ENCODE measurements around the gene RAB1A. TPM values are rescaled to one million over a fixed set of nuclear protein-coding genes. Genes with fewer than 3 reads are reported as not detected.
"Not testable (repeated sequence)": the region's sequence is repeated elsewhere in the genome, so short reads cannot be mapped to it uniquely, and the experiment has no call there.

The RAB1A gene
- total RNA-seq, 1 experiment from 2014 or later = 165 TPM

GRCh38 chr2:65158557-65158956, 28.7 kb upstream of the RAB1A start:
- no peaks in the 10 kb centered on the region for H3K27me3 ChIP-seq (ENCODE audit: insufficient read depth, low read depth)
- no peak overlapping the region for H2AFZ ChIP-seq
- ChIA-PET POLR2A (ENCODE audit: unreplicated experiment) (no interaction called here), CTCF (no interaction called here)
- BruUV-seq (replicated peaks) = no TSS peak
- H3K4me3 ChIP-seq = no peak overlapping the region
- no peaks in the 10 kb centered on the region for H3K79me2 ChIP-seq (ENCODE audit: low read depth)
- no peak for TF ChIP-seq CTCF (conservative IDR thresholded peaks at IDR 0.05)
- no peak for TF ChIP-seq EZH2 (IDR thresholded peaks at IDR 0.05; ENCODE audit: low read depth)
- H3K4me2 ChIP-seq = no peak overlapping the region
- no peak for DNase-seq
- intact Hi-C loops (cut with micrococcal nuclease; ENCODE audit: unreplicated experiment) = no loop called here
- no peaks in the 10 kb centered on the region for H3K36me3 ChIP-seq (ENCODE audit: low read depth)
- no peaks in the 10 kb centered on the region for H4K20me1 ChIP-seq (ENCODE audit: insufficient read depth)
- peaks cover 10% of the 10 kb centered on the region for H3K4me1 ChIP-seq (replicated peaks; ENCODE audit: insufficient read depth)
- no peaks in the 10 kb centered on the region for H3K9me3 ChIP-seq (ENCODE audit: insufficient read depth, low read depth)
- no peak overlapping the region for H3K27ac ChIP-seq
- no peaks in the 10 kb centered on the region for H3K9me2 ChIP-seq (ENCODE audit: insufficient read depth)
- H3F3A ChIP-seq (ENCODE audit: insufficient read depth, low read depth) = no peaks in the 10 kb centered on the region; the same call in 1 of the 2 replicates

- H3K36me3 ChIP-seq (ENCODE audit: low read depth); H2AFZ ChIP-seq; POLR2A ChIA-PET (ENCODE audit: unreplicated experiment); H3K79me2 ChIP-seq (ENCODE audit: low read depth); BruUV-seq (replicated peaks); H3K27ac ChIP-seq; DNase-seq; intact Hi-C loops (cut with micrococcal nuclease; ENCODE audit: unreplicated experiment); H3K9me2 ChIP-seq (ENCODE audit: insufficient read depth); H3F3A ChIP-seq (ENCODE audit: insufficient read depth, low read depth); H4K20me1 ChIP-seq (ENCODE audit: insufficient read depth); H3K4me2 ChIP-seq; H3K9me3 ChIP-seq (ENCODE audit: insufficient read depth, low read depth); H3K27me3 ChIP-seq (ENCODE audit: insufficient read depth, low read depth); H3K4me1 ChIP-seq (replicated peaks; ENCODE audit: insufficient read depth); H3K4me3 ChIP-seq: not testable (repeated sequence)
- CTCF ChIA-PET = interaction anchor here (0.7 kb wide), 1 partner anchor 28 kb away, joined by 7 read pairs; no protein-coding TSS in a partner anchor
Observed at GRCh38 chr2:65157856-65158255, 27.9 kb upstream of the RAB1A start.

- Histone ChIP-seq H3K79me2 (ENCODE audit: low read depth) (no peaks in the 10 kb centered on the region), H3K4me2 (no peak overlapping the region), H3K36me3 (ENCODE audit: low read depth) (no peaks in the 10 kb centered on the region), H2AFZ (no peak overlapping the region), H3K4me3 (no peak overlapping the region), H3K27me3 (ENCODE audit: insufficient read depth, low read depth) (no peaks in the 10 kb centered on the region), H3K4me1 (replicated peaks; ENCODE audit: insufficient read depth) (peaks cover 1% of the 10 kb centered on the region; the same call in 1 of the 2 replicates), H4K20me1 (ENCODE audit: insufficient read depth) (no peaks in the 10 kb centered on the region), H3K9me3 (ENCODE audit: insufficient read depth, low read depth) (no peaks in the 10 kb centered on the region), H3K27ac (no peak overlapping the region), H3K9me2 (ENCODE audit: insufficient read depth) (no peaks in the 10 kb centered on the region), H3F3A (ENCODE audit: insufficient read depth, low read depth) (no peaks in the 10 kb centered on the region; the same call in 1 of the 2 replicates)
- ChIA-PET CTCF (interaction anchor here (0.6 kb wide), 1 partner anchor 24 kb away, joined by 4 read pairs; no protein-coding TSS in a partner anchor), POLR2A (ENCODE audit: unreplicated experiment) (no interaction called here)
- BruUV-seq (replicated peaks) = no TSS peak
- TF ChIP-seq CTCF (conservative IDR thresholded peaks at IDR 0.05) (no peak), EZH2 (IDR thresholded peaks at IDR 0.05; ENCODE audit: low read depth) (no peak)
- intact Hi-C loops (cut with micrococcal nuclease; ENCODE audit: unreplicated experiment) = no loop called here
- DNase-seq = no peak
Observed at GRCh38 chr2:65156041-65156440, 26.1 kb upstream of the RAB1A start.

- DNase-seq = peak in 1 of 2 experiments; percentile 63
- TF ChIP-seq EZH2 (IDR thresholded peaks at IDR 0.05; ENCODE audit: low read depth) (no peak), CTCF (conservative IDR thresholded peaks at IDR 0.05) (no peak)
Observed at GRCh38 chr2:65153515-65153914, 23.6 kb upstream of the RAB1A start.

More at GRCh38 chr2:65153515-65153914, 23.6 kb upstream of the RAB1A start:
- Histone ChIP-seq H3K27ac (no peak overlapping the region), H3K4me1 (replicated peaks; ENCODE audit: insufficient read depth) (no peaks in the 10 kb centered on the region), H3K79me2 (ENCODE audit: low read depth) (no peaks in the 10 kb centered on the region), H3K4me2 (no peak overlapping the region), H3K9me2 (ENCODE audit: insufficient read depth) (no peaks in the 10 kb centered on the region), H3F3A (ENCODE audit: insufficient read depth, low read depth) (no peaks in the 10 kb centered on the region; the same call in 1 of the 2 replicates), H3K4me3 (no peak overlapping the region), H2AFZ (no peak overlapping the region), H3K27me3 (ENCODE audit: insufficient read depth, low read depth) (no peaks in the 10 kb centered on the region), H4K20me1 (ENCODE audit: insufficient read depth) (no peaks in the 10 kb centered on the region), H3K9me3 (ENCODE audit: insufficient read depth, low read depth) (no peaks in the 10 kb centered on the region), H3K36me3 (ENCODE audit: low read depth) (no peaks in the 10 kb centered on the region)
- CTCF ChIA-PET = interaction anchor here (0.5 kb wide), 1 partner anchor 64 kb away, joined by 3 read pairs; no protein-coding TSS in a partner anchor
- POLR2A ChIA-PET (ENCODE audit: unreplicated experiment) = no interaction called here
- intact Hi-C loops (cut with micrococcal nuclease; ENCODE audit: unreplicated experiment) = no loop called here
- BruUV-seq (replicated peaks) = no TSS peak
